UCSD-AML1 (cell line): ENCODE measurements around the gene RGL2.
A peak's percentile ranks its signal among the peaks of the same experiment; 100 is the strongest.
"Not testable (repeated sequence)": the region's sequence is repeated elsewhere in the genome, so short reads cannot be mapped to it uniquely, and the experiment has no call there.

ENCODE experiments used
- DNase-seq: peaks from one replicate; lab custom pipeline; 2025; ENCODE audit not compliant: unreplicated experiment; lab: John Stamatoyannopoulos, UW

The RGL2 gene

GRCh38 chr6:33273924-33274902 lies 24.5 kb downstream of the RGL2 start:
- no peak for DNase-seq

GRCh38 chr6:33273129-33273923 lies 25.4 kb downstream of the RGL2 start:
- DNase-seq: no peak

- no peak for DNase-seq
Observed at GRCh38 chr6:33272275-33273128, 26.2 kb downstream of the RGL2 start.

- peak; percentile 91 for DNase-seq
Observed at GRCh38 chr6:33271468-33272274, 27.1 kb downstream of the RGL2 start, which contains the start of the genes RPS18 and VPS52. Gene RPS18 (plus strand): TSS chr6:33272075. CDS start chr6:33272120, 45 bp downstream. Gene VPS52 (minus strand): TSS chr6:33271876. CDS start chr6:33271675, 201 bp downstream.

GRCh38 chr6:33271117-33271467 lies 27.6 kb downstream of the RGL2 start:
- DNase-seq: no peak

GRCh38 chr6:33264015-33264414 lies 34.7 kb downstream of the RGL2 start:
- DNase-seq: no peak

GRCh38 chr6:33262490-33262889 lies 36.3 kb downstream of the RGL2 start:
- not testable (repeated sequence) for DNase-seq

- no peak for DNase-seq
Observed at GRCh38 chr6:33259032-33259431, 39.7 kb downstream of the RGL2 start.

GRCh38 chr6:33254591-33254990 lies 44.2 kb downstream of the RGL2 start:
- DNase-seq: no peak

GRCh38 chr6:33252759-33253158 lies 46.0 kb downstream of the RGL2 start:
- no peak for DNase-seq

- no peak for DNase-seq
Observed at GRCh38 chr6:33251395-33252012, 47.2 kb downstream of the RGL2 start.

- no peak for DNase-seq
Observed at GRCh38 chr6:33250731-33251130, 48.0 kb downstream of the RGL2 start.

- DNase-seq: no peak
Observed at GRCh38 chr6:33249732-33250630, 48.8 kb downstream of the RGL2 start.

GRCh38 chr6:33248932-33249731 lies 49.6 kb downstream of the RGL2 start:
- DNase-seq: peak; percentile 100

GRCh38 chr6:33248643-33248931 lies 50.2 kb downstream of the RGL2 start:
- DNase-seq: no peak

GRCh38 chr6:33247977-33248642 lies 50.6 kb downstream of the RGL2 start:
- DNase-seq: peak; percentile 84

- no peak for DNase-seq
Observed at GRCh38 chr6:33243476-33243875, 55.3 kb downstream of the RGL2 start.
